HG03520 (cell line): ENCODE results near the gene HUNK.
"Not testable (repeated sequence)": the region's sequence is repeated elsewhere in the genome, so short reads cannot be mapped to it uniquely, and the experiment has no call there.

ENCODE experiments used
- ATAC-seq: cut with Tn5 transposase; IDR thresholded peaks from one replicate; pipeline ENCODE4 v1.9.1; 2021; ENCODE audit warnings: mild to moderate bottlenecking, moderate library complexity; ENCODE audit not compliant: unreplicated experiment

The HUNK gene

GRCh38 chr21:31872452-31873274, at the start of gene HUNK:
HUNK (plus strand) TSS chr21:31873020; CDS start chr21:31873675, 655 bp downstream.
- no peak for ATAC-seq

- ATAC-seq, result no peak
These were observed 42.9 kb upstream of the HUNK start for GRCh38 chr21:31829736-31830472.

- ATAC-seq, result no peak
These were observed 42.1 kb upstream of the HUNK start for GRCh38 chr21:31830701-31831100.

GRCh38 chr21:31837041-31837440, 35.8 kb upstream of the HUNK start:
- no peak for ATAC-seq

GRCh38 chr21:31837618-31838390, 35.0 kb upstream of the HUNK start:
- no peak for ATAC-seq

GRCh38 chr21:31838586-31839355, 34.0 kb upstream of the HUNK start:
- no peak for ATAC-seq

- no peak for ATAC-seq
These were observed 28.6 kb upstream of the HUNK start for GRCh38 chr21:31844206-31844605.

GRCh38 chr21:31845151-31845729, 27.6 kb upstream of the HUNK start:
- ATAC-seq, result no peak

- no peak for ATAC-seq
These were observed 26.1 kb upstream of the HUNK start for GRCh38 chr21:31846690-31847089.

- ATAC-seq, result no peak
These were observed 25.1 kb upstream of the HUNK start for GRCh38 chr21:31847761-31848160.

- no peak for ATAC-seq
These were observed 24.4 kb upstream of the HUNK start for GRCh38 chr21:31848326-31848985.

- no peak for ATAC-seq
These were observed 21.9 kb upstream of the HUNK start for GRCh38 chr21:31850886-31851285.

GRCh38 chr21:31855180-31855579, 17.6 kb upstream of the HUNK start:
- ATAC-seq, result no peak

GRCh38 chr21:31857096-31857495, 15.7 kb upstream of the HUNK start:
- no peak for ATAC-seq

GRCh38 chr21:31857631-31858030, 15.2 kb upstream of the HUNK start:
- ATAC-seq, result not testable (repeated sequence)

GRCh38 chr21:31860851-31861250, 12.0 kb upstream of the HUNK start:
- no peak for ATAC-seq

- no peak for ATAC-seq
These were observed 10.7 kb upstream of the HUNK start for GRCh38 chr21:31862078-31862477.

GRCh38 chr21:31865429-31865970, 7.3 kb upstream of the HUNK start:
- no peak for ATAC-seq

- ATAC-seq, result no peak
These were observed 6.7 kb upstream of the HUNK start for GRCh38 chr21:31866077-31866511.
